Subcutaneous abdominal adipose tissue (tissue), 5 donors: Measurements from ENCODE around the gene GLS.

Experiments used
- H3K27ac ChIP-seq: one replicate; pipeline ENCODE4 v1.7.0; 2013; ENCODE audit warnings: low read depth, mild to moderate bottlenecking, inconsistent platforms, low read length, moderate library complexity
- H3K27me3 ChIP-seq, 5 donors: one replicate each; pipeline ENCODE4 v1.7.0; 2013; ENCODE audit warnings: low read length in 5 of 5, inconsistent platforms in 1 of 5; ENCODE audit not compliant: control insufficient read depth in 5 of 5, insufficient read depth in 4 of 5
- H3K36me3 ChIP-seq, 5 donors: one replicate each; pipeline ENCODE4 v1.7.0; 2013; ENCODE audit warnings: low read length in 5 of 5; ENCODE audit not compliant: control insufficient read depth in 5 of 5, insufficient read depth in 5 of 5
- H3K4me1 ChIP-seq, 5 donors: one replicate each; pipeline ENCODE4 v1.7.0; 2013; ENCODE audit warnings: low read length in 5 of 5, mild to moderate bottlenecking in 3 of 5, moderate library complexity in 1 of 5; ENCODE audit not compliant: control insufficient read depth in 5 of 5, insufficient read depth in 5 of 5
- H3K4me3 ChIP-seq, 5 donors: one replicate each; pipeline ENCODE4 v1.7.0; 2013; ENCODE audit warnings: low read length in 5 of 5, low read depth in 1 of 5
- H3K9ac ChIP-seq, 5 donors: one replicate each; pipeline ENCODE4 v1.7.0; 2013; ENCODE audit warnings: low read length in 5 of 5, mild to moderate bottlenecking in 4 of 5, moderate library complexity in 3 of 5
- H3K9me3 ChIP-seq, 5 donors: one replicate each; pipeline ENCODE4 v1.7.0; 2013; ENCODE audit warnings: low read length in 5 of 5; ENCODE audit not compliant: control insufficient read depth in 5 of 5
- donor health status: healthy.
- donor health status: healthy.
- donor health status: healthy.
- donor health status: healthy.
- donor health status: healthy.

Gene GLS

DNA sequence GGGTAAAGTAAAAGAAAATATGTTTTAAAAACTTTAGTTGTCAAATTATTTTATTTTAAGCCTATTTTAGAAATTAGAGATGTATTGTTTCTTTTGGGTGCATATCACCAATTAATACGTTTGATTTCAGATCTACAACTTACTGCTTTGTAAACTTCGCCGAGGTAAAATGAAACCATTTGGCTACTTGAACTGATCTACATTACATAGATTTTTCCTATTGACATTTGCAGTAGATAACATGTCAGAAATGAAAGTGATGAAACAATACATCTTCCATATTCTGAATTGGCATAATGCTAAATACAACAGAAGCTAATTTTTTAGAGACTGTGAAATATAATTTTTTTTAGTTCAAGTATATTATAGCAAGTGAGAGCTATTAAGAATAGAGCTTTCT is 39.5 kb downstream of the GLS start:
- H3K4me3 ChIP-seq = no peak overlapping the region
- peaks cover 32 to 57% (median 55%) of the 10 kb centered on the region in 5 donors for H3K36me3 ChIP-seq
- no peaks in the 10 kb centered on the region for H3K4me1 ChIP-seq
- H3K9ac ChIP-seq = no peak overlapping the region
- H3K27ac ChIP-seq = no peak overlapping the region
- no peaks in the 10 kb centered on the region for H3K9me3 ChIP-seq
- H3K27me3 ChIP-seq = no peaks in the 10 kb centered on the region

DNA sequence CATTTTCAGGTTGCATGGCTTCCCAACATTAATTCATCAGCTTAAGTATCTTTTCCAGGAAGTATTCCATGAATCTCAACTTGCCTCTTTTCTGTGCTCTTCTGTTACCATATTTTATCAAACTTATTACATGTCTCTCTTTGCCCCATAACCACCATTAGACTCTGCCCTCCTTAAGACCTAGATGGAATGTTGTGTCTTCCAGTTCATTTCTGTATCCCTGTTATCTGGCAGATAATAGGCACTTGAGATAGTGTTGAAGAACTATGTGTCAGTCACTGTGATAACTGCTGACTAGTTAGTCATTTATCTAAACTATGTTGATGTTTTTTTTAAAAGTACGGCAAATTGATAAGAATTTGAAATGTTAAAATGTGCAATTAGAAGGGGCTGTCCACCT is 41.8 kb downstream of the GLS start:
- no peak overlapping the region for H3K4me3 ChIP-seq
- no peaks in the 10 kb centered on the region for H3K4me1 ChIP-seq
- H3K36me3 ChIP-seq = peaks cover 36 to 57% (median 50%) of the 10 kb centered on the region in 5 donors
- no peaks in the 10 kb centered on the region for H3K9me3 ChIP-seq
- no peak overlapping the region for H3K27ac ChIP-seq
- H3K27me3 ChIP-seq = no peaks in the 10 kb centered on the region
- H3K9ac ChIP-seq = no peak overlapping the region

DNA sequence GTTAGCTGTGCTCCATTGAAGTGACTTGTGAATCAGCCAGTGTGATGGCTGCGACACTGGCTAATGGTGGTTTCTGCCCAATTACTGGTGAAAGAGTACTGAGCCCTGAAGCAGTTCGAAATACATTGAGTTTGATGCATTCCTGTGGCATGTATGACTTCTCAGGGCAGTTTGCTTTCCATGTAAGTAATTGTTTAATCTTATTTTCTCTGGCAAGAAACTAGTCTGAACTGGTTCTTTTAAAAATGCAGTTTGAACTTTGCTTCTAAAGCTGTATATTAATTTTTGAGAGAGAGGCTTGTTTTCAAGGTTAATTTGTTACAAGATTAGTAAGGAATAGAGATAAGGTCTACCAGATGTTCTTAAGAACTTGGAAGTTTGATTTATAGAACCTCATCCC is 46.7 kb downstream of the GLS start:
- Histone ChIP-seq H3K9ac (no peak overlapping the region), H3K4me1 (no peaks in the 10 kb centered on the region), H3K36me3 (peaks cover 31 to 52% (median 42%) of the 10 kb centered on the region in 5 donors), H3K27me3 (no peaks in the 10 kb centered on the region), H3K27ac (no peak overlapping the region), H3K4me3 (no peak overlapping the region), H3K9me3 (no peaks in the 10 kb centered on the region)

DNA sequence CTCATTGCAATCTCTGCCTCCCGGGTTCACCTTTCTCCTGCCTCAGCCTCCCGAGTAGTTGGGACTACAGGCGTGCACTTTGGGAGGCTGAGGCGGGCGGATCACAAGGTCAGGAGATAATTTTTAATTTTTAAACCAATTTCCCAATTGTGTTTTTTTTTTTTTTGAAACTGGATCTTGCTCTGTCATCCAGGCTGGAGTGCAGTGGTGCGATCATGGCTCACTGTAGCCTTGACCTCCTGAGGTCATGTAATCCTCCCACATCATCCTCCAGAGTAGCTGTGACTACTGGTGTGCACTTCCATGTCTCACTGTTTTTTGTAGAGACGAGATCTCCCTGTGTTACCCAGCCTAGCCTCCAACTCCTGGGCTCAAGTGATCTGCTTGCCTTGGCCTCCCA is 49.3 kb downstream of the GLS start:
- Histone ChIP-seq H3K36me3 (peaks cover 13 to 36% (median 29%) of the 10 kb centered on the region in 5 donors), H3K27ac (no peak overlapping the region), H3K9ac (no peak overlapping the region), H3K4me1 (no peaks in the 10 kb centered on the region), H3K4me3 (no peak overlapping the region), H3K9me3 (no peaks in the 10 kb centered on the region), H3K27me3 (no peaks in the 10 kb centered on the region)

DNA sequence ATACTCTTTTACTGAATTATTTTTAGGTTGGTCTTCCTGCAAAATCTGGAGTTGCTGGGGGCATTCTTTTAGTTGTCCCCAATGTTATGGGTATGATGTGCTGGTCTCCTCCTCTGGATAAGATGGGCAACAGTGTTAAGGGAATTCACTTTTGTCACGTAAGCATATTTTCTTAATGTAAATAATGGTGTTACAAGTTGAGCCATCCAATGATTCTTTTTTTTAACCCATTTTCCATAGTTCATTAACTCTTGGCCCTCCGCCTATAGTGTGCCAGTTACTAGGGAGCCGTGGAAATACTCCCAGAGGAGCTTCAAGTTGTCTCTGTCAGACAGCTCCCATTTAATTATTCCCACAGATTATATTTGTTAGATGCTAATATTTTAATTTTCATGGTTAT is 49.8 kb downstream of the GLS start:
- H3K27me3 ChIP-seq = no peaks in the 10 kb centered on the region

DNA sequence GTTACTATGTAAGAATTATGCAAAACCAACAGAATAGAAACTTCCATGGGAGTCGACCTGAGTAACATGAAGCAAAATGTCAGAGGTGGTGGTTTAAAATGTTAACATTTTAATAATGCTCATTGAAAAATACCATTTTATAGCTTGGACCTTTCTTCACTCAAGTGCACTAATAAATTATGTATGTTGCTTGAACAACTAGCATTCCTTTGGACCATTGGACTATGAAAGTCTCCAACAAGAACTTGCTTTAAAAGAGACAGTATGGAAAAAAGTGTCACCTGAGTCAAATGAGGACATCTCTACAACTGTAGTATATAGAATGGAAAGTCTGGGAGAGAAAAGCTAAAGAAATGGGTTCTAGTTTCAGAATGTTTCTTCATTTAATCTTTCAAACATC is 51.9 kb downstream of the GLS start:
- no peaks in the 10 kb centered on the region for H3K4me1 ChIP-seq
- no peak overlapping the region for H3K27ac ChIP-seq
- no peak overlapping the region for H3K9ac ChIP-seq
- H3K36me3 ChIP-seq = peaks cover 6 to 28% (median 19%) of the 10 kb centered on the region in 5 donors
- H3K4me3 ChIP-seq = no peak overlapping the region
- H3K9me3 ChIP-seq = no peaks in the 10 kb centered on the region
- no peaks in the 10 kb centered on the region for H3K27me3 ChIP-seq

More for the DNA sequence above, 49.8 kb downstream of the GLS start:
- H3K4me1 ChIP-seq = no peaks in the 10 kb centered on the region
- H3K36me3 ChIP-seq = peaks cover 10 to 33% (median 25%) of the 10 kb centered on the region in 5 donors
- H3K27ac ChIP-seq = no peak overlapping the region
- no peak overlapping the region for H3K9ac ChIP-seq
- H3K4me3 ChIP-seq = no peak overlapping the region
- no peaks in the 10 kb centered on the region for H3K9me3 ChIP-seq

DNA sequence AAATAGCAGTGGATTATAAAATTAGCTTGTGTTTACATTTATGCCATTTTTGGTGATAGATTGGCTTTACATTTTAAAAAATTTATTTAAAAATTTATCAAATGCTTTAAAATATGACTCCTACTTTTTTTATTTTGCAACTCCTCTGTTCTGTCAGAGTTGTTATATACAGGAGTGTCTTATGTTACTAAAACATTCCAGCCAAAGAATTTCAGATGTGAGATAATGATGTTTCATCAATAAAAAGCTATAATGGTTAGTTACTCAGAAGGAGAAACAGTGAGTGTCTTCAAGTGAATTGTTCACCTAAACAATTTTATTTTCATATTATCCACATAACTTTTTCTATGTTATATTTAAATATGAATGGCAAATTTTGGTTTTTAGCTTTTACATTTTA is 52.7 kb downstream of the GLS start:
- Histone ChIP-seq H3K9ac (no peak overlapping the region), H3K27me3 (no peaks in the 10 kb centered on the region), H3K4me3 (no peak overlapping the region), H3K36me3 (peaks cover 6 to 26% (median 17%) of the 10 kb centered on the region in 5 donors), H3K9me3 (no peaks in the 10 kb centered on the region), H3K4me1 (peaks cover 0 to under 1% (median 0%) of the 10 kb centered on the region in 5 donors), H3K27ac (no peak overlapping the region)

DNA sequence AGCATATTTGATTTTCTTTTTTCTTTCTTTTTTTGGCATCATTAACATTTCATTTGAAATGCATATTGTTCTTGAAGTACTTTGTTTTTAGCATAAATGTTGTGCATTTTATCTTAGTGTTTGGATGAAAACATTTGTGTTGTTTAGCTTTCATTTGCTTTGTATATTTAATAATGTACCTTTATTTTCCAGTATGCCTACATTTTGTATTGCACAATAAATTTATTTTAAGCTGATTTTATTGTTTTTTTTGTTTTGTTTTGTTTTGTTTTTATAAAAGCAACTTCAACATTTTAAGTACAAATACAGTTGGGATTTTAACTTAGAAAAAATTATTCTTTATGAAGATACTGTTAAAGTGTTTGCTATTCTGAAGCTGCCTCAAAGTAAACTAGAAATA is 54.4 kb downstream of the GLS start:
- no peak overlapping the region for H3K27ac ChIP-seq
- no peak overlapping the region for H3K4me3 ChIP-seq
- H3K27me3 ChIP-seq = no peaks in the 10 kb centered on the region
- H3K36me3 ChIP-seq = peaks cover 4 to 26% (median 11%) of the 10 kb centered on the region in 5 donors
- H3K4me1 ChIP-seq = peaks cover 0 to 8% (median 3%) of the 10 kb centered on the region in 5 donors
- H3K9me3 ChIP-seq = no peaks in the 10 kb centered on the region
- H3K9ac ChIP-seq = no peak overlapping the region

DNA sequence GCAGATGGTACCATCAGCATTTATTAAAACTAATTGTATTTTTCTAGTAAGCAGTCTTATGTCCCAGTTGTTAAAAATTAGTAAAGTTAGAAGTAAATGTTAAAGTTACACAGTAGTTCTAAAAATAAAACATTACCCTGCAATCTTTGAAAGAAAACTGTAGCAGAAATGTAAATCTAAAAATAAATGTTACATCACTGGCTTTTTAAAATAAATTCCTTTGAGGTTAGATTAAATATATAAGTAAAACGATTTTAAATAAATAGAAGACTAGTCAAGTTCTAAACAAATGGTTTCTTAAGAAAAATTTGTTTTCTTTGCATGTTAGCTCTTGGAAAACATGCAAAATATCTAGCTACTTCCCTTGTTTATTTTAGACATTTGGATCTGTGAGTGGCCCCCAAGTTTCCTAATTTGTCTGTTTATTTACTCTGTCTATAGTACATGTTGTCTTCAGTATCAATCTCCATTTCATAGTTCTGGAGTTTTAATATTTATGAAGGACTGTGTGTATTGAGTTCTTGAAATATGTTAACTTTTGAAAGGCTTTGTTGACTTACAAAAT is 58.2 kb downstream of the GLS start:
- no peak overlapping the region for H3K9ac ChIP-seq
- no peak overlapping the region for H3K27ac ChIP-seq
- H3K4me3 ChIP-seq = no peak overlapping the region
- no peaks in the 10 kb centered on the region for H3K9me3 ChIP-seq
- peaks cover 0 to 18% (median 6%) of the 10 kb centered on the region in 5 donors for H3K4me1 ChIP-seq
- H3K36me3 ChIP-seq = peaks cover 0 to 13% (median 0%) of the 10 kb centered on the region in 5 donors
- no peaks in the 10 kb centered on the region for H3K27me3 ChIP-seq

DNA sequence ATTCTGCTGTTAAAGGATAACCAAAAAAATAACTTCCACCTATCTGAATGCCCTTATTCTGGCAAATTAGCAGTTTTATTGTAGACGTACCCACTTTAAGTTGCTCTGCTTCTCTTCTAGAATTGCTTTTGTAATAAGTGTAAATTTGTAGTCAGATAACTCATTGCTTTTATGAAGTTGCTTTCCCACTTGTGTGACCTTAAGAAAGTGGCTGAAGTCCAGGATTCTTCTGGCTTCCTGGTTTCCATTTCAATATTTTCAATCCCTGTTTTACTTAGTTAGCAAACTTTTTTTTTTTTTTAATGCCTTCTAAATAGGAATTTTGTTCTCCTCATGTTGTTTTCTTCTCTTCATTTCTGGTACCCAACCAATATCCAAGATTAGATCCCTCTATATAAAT is 59.8 kb downstream of the GLS start:
- Histone ChIP-seq H3K4me1 (peaks cover 0 to 18% (median 8%) of the 10 kb centered on the region in 5 donors), H3K4me3 (no peak overlapping the region), H3K9me3 (no peaks in the 10 kb centered on the region), H3K9ac (no peak overlapping the region), H3K27me3 (no peaks in the 10 kb centered on the region), H3K36me3 (peaks cover 0 to 6% (median 0%) of the 10 kb centered on the region in 5 donors), H3K27ac (no peak overlapping the region)
